Brain microvascular endothelial cell (primary cell): ENCODE measurements around the gene CIART.

Source experiments
- DNase-seq: peaks from one replicate; pipeline ENCODE4 v3.0.0-alpha.2; 2020
- H3K27ac ChIP-seq: fragments of 250-450 bp; sonication (Bioruptor Pico); 2 replicates; pipeline ENCODE4 v1.5.1; 2020; ENCODE audit warnings: mild to moderate bottlenecking, moderate library complexity
- H3K27me3 ChIP-seq: fragments of 250-450 bp; sonication (Bioruptor Pico); replicated peaks from 2 replicates; pipeline ENCODE4 v1.5.1; 2020; ENCODE audit warnings: mild to moderate bottlenecking
- H3K36me3 ChIP-seq: fragments of 250-450 bp; sonication (Bioruptor Pico); replicated peaks from 2 replicates; pipeline ENCODE4 v1.5.1; 2020; ENCODE audit warnings: mild to moderate bottlenecking
- H3K4me3 ChIP-seq: 2 replicates; pipeline ENCODE4 v1.5.1; 2011; ENCODE audit warnings: low read depth, mild to moderate bottlenecking, control low read depth, low read length, moderate library complexity
- in situ Hi-C: cut with HindIII; loops from 2 replicates; pipeline ENCODE4 v1.10.0; 2017; ENCODE audit warnings: low sequenced_read_pairs, low pct_ligation_motif_present
- TF ChIP-seq, protein P1 (sequence below): IDR thresholded peaks from 2 replicates; pipeline ENCODE4 v1.5.1; 2011; ENCODE audit warnings: low read depth, mild to moderate bottlenecking, moderate library complexity, low read length, control low read depth, inconsistent platforms; ENCODE audit errors: missing control alignments

The CIART gene

GRCh38 chr1:150332651-150333290, 50.4 kb downstream of the CIART start:
- no peak overlapping the region for H3K27ac ChIP-seq
- TF ChIP-seq, protein P1, sequence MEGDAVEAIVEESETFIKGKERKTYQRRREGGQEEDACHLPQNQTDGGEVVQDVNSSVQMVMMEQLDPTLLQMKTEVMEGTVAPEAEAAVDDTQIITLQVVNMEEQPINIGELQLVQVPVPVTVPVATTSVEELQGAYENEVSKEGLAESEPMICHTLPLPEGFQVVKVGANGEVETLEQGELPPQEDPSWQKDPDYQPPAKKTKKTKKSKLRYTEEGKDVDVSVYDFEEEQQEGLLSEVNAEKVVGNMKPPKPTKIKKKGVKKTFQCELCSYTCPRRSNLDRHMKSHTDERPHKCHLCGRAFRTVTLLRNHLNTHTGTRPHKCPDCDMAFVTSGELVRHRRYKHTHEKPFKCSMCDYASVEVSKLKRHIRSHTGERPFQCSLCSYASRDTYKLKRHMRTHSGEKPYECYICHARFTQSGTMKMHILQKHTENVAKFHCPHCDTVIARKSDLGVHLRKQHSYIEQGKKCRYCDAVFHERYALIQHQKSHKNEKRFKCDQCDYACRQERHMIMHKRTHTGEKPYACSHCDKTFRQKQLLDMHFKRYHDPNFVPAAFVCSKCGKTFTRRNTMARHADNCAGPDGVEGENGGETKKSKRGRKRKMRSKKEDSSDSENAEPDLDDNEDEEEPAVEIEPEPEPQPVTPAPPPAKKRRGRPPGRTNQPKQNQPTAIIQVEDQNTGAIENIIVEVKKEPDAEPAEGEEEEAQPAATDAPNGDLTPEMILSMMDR = no peak
- in situ Hi-C loops = no loop called here
- no peak for DNase-seq
- peaks cover 77% of the 10 kb centered on the region for H3K36me3 ChIP-seq
- no peaks in the 10 kb centered on the region for H3K27me3 ChIP-seq
- H3K4me3 ChIP-seq = no peak overlapping the region
